ENCODE measurements around the gene CCR5.

The CCR5 gene

DNA sequence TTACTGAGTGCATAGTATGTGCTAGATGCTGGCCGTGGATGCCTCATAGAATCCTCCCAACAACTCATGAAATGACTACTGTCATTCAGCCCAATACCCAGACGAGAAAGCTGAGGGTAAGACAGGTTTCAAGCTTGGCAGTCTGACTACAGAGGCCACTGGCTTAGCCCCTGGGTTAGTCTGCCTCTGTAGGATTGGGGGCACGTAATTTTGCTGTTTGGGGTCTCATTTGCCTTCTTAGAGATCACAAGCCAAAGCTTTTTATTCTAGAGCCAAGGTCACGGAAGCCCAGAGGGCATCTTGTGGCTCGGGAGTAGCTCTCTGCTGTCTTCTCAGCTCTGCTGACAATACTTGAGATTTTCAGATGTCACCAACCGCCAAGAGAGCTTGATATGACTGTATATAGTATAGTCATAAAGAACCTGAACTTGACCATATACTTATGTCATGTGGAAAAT lies 1.0 kb upstream of the CCR5 start (continued):
- no peak for TF ChIP-seq ZNF174 (tag by site-specific recombination; IDR thresholded peaks at IDR 0.05)
- TF ChIP-seq ZXDB (tag by site-specific recombination; IDR thresholded peaks at IDR 0.05) = no peak
- no peak for TF ChIP-seq SALL2 (tag by site-specific recombination; IDR thresholded peaks at IDR 0.05; ENCODE audit: borderline replicate concordance)
- no peak for TF ChIP-seq KLF1 (tag by site-specific recombination; IDR thresholded peaks at IDR 0.05)
- no peak for TF ChIP-seq ZNF223 (tag by site-specific recombination; IDR thresholded peaks at IDR 0.05)
- no peak for TF ChIP-seq TCF7L2 (IDR thresholded peaks at IDR 0.05; ENCODE audit: borderline replicate concordance, low read depth, low read length)

- Histone ChIP-seq H3K27ac (ENCODE audit: extremely low read depth, low read depth, low read length) (no peak overlapping the region), H3K36me3 (ENCODE audit: control insufficient read depth in 2 of 2, insufficient read depth in 1 of 2, low read length in 2 of 2) (no peaks in the 10 kb centered on the region), H3K4me1 (ENCODE audit: control insufficient read depth, insufficient read depth, low read length) (no peaks in the 10 kb centered on the region), H3K9me3 (ENCODE audit: control insufficient read depth, insufficient read depth, low read depth, low read length) (no peaks in the 10 kb centered on the region), H3K4me3 (ENCODE audit: low read depth, low read length) (no peak overlapping the region)
- no peak for TF ChIP-seq ZNF239 (tag by site-specific recombination; IDR thresholded peaks at IDR 0.05)
- 0 out of 2 replicates have a peak, but pooled peaks have one; percentile 14 for TF ChIP-seq ZNF768 (tag by site-specific recombination; IDR thresholded peaks at IDR 0.05)
- no peak for TF ChIP-seq MZF1 (tag by site-specific recombination; IDR thresholded peaks at IDR 0.05; ENCODE audit: borderline replicate concordance)
- TF ChIP-seq ZNF184 (tag by site-specific recombination; IDR thresholded peaks at IDR 0.05) = no peak
- TF ChIP-seq KLF7 (tag by site-specific recombination; IDR thresholded peaks at IDR 0.05; ENCODE audit: borderline replicate concordance) = no peak
- no peak for TF ChIP-seq GLI2 (tag by site-specific recombination; IDR thresholded peaks at IDR 0.05; ENCODE audit: borderline replicate concordance, low read depth)
- no peak for TF ChIP-seq HOXC10 (CRISPR knock-in tag; IDR thresholded peaks at IDR 0.05)
- TF ChIP-seq FEZF1 (tag by site-specific recombination; IDR thresholded peaks at IDR 0.05) = no peak
- CTCF ChIA-PET = interaction anchor here (0.6 to 4.6 kb wide), 8 partner anchors 95 to 706 kb away, joined by 3 to 21 read pairs (median 4); no protein-coding TSS in a partner anchor
- POLR2A ChIA-PET = no interaction called here
Observed at GRCh38 chr3:46371519-46372340, 984 bp downstream of the CCR5 start.

DNA sequence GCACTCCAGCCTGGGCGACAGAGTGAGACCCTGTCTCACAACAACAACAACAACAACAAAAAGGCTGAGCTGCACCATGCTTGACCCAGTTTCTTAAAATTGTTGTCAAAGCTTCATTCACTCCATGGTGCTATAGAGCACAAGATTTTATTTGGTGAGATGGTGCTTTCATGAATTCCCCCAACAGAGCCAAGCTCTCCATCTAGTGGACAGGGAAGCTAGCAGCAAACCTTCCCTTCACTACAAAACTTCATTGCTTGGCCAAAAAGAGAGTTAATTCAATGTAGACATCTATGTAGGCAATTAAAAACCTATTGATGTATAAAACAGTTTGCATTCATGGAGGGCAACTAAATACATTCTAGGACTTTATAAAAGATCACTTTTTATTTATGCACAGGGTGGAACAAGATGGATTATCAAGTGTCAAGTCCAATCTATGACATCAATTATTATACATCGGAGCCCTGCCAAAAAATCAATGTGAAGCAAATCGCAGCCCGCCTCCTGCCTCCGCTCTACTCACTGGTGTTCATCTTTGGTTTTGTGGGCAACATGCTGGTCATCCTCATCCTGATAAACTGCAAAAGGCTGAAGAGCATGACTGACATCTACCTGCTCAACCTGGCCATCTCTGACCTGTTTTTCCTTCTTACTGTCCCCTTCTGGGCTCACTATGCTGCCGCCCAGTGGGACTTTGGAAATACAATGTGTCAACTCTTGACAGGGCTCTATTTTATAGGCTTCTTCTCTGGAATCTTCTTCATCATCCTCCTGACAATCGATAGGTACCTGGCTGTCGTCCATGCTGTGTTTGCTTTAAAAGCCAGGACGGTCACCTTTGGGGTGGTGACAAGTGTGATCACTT lies 2.0 kb downstream of the CCR5 start:
- CTCF ChIA-PET = interaction anchor here (0.7 to 4.6 kb wide), 6 partner anchors 62 to 284 kb away, joined by 3 to 21 read pairs (median 4); no protein-coding TSS in a partner anchor
- Histone ChIP-seq H3K27ac (ENCODE audit: extremely low read depth, low read depth, low read length) (no peak overlapping the region), H3K4me3 (ENCODE audit: low read depth, low read length) (no peak overlapping the region), H3K36me3 (ENCODE audit: control insufficient read depth in 2 of 2, insufficient read depth in 1 of 2, low read length in 2 of 2) (no peaks in the 10 kb centered on the region), H3K9me3 (ENCODE audit: control insufficient read depth, insufficient read depth, low read depth, low read length) (no peaks in the 10 kb centered on the region), H3K4me1 (ENCODE audit: control insufficient read depth, insufficient read depth, low read length) (no peaks in the 10 kb centered on the region)
- POLR2A ChIA-PET = no interaction called here
- TF ChIP-seq, protein P1, sequence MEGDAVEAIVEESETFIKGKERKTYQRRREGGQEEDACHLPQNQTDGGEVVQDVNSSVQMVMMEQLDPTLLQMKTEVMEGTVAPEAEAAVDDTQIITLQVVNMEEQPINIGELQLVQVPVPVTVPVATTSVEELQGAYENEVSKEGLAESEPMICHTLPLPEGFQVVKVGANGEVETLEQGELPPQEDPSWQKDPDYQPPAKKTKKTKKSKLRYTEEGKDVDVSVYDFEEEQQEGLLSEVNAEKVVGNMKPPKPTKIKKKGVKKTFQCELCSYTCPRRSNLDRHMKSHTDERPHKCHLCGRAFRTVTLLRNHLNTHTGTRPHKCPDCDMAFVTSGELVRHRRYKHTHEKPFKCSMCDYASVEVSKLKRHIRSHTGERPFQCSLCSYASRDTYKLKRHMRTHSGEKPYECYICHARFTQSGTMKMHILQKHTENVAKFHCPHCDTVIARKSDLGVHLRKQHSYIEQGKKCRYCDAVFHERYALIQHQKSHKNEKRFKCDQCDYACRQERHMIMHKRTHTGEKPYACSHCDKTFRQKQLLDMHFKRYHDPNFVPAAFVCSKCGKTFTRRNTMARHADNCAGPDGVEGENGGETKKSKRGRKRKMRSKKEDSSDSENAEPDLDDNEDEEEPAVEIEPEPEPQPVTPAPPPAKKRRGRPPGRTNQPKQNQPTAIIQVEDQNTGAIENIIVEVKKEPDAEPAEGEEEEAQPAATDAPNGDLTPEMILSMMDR (tag by site-specific recombination; IDR thresholded peaks at IDR 0.05) = 0 out of 2 replicates have a peak, but pooled peaks have one; percentile 9
- TF ChIP-seq ZNF654 (tag by site-specific recombination; IDR thresholded peaks at IDR 0.05; ENCODE audit: low read depth) (peak; percentile 60), EGR2 (tag by site-specific recombination; IDR thresholded peaks at IDR 0.05; ENCODE audit: low read depth) (no peak), ZNF354C (tag by site-specific recombination; IDR thresholded peaks at IDR 0.05; ENCODE audit: borderline replicate concordance, low read depth) (no peak), ZNF311 (tag by site-specific recombination; IDR thresholded peaks at IDR 0.05; ENCODE audit: borderline replicate concordance) (no peak)
